GM23338 (cell line): Measurements from ENCODE around the gene MT1HL1. TPM values are rescaled to one million over a fixed set of nuclear protein-coding genes. Genes with fewer than 3 reads are reported as not detected.

ENCODE experiments used
- ATAC-seq: fragments of 200-7000 bp; cut with Tn5 transposase; 3 replicates; pipeline ENCODE4 v1.9.1; 2020
- DNase-seq: peaks from one replicate; pipeline ENCODE4 v3.0.0-alpha.2; 2015; ENCODE audit warnings: low spot score
- H2AFZ ChIP-seq: fragments of 200-600 bp; sonication (generic); 2 replicates; pipeline ENCODE4 v1.8.0; 2016; ENCODE audit warnings: antibody characterized with exemption, mild to moderate bottlenecking, moderate library complexity
- H3F3A ChIP-seq: fragments of 200-600 bp; sonication (generic); replicated peaks from 2 replicates; pipeline ENCODE4 v1.8.0; 2017; ENCODE audit warnings: antibody characterized with exemption, mixed run types, low read depth
- H3K27ac ChIP-seq: fragments of 200-600 bp; sonication (generic); 2 replicates; pipeline ENCODE4 v1.6.1; 2016; ENCODE audit warnings: low read depth
- H3K27me3 ChIP-seq: fragments of 200-600 bp; sonication (generic); 2 replicates; pipeline ENCODE4 v1.8.0; 2016; ENCODE audit warnings: mild to moderate bottlenecking, mixed run types, moderate library complexity; ENCODE audit not compliant: insufficient read depth
- H3K36me3 ChIP-seq: fragments of 200-600 bp; sonication (generic); 2 replicates; pipeline ENCODE4 v1.8.0; 2016; ENCODE audit warnings: mild to moderate bottlenecking; ENCODE audit not compliant: insufficient read depth
- H3K4me1 ChIP-seq: fragments of 200-600 bp; sonication (generic); 2 replicates; pipeline ENCODE4 v1.8.0; 2016; ENCODE audit warnings: mild to moderate bottlenecking, moderate library complexity; ENCODE audit not compliant: insufficient read depth
- H3K4me2 ChIP-seq: fragments of 200-600 bp; sonication (generic); 2 replicates; pipeline ENCODE4 v1.7.1; 2017; ENCODE audit warnings: mixed run types
- H3K4me3 ChIP-seq: fragments of 200-600 bp; sonication (generic); 2 replicates; pipeline ENCODE4 v1.6.1; 2016; ENCODE audit warnings: mixed run types
- H3K79me2 ChIP-seq: fragments of 200-600 bp; sonication (generic); replicated peaks from 2 replicates; pipeline ENCODE4 v1.8.0; 2017; ENCODE audit warnings: mild to moderate bottlenecking; ENCODE audit not compliant: insufficient read depth
- H3K9me2 ChIP-seq: fragments of 200-600 bp; sonication (generic); 2 replicates; pipeline ENCODE4 v1.8.0; 2017; ENCODE audit not compliant: insufficient read depth
- H4K20me1 ChIP-seq: fragments of 200-600 bp; sonication (generic); replicated peaks from 2 replicates; pipeline ENCODE4 v1.8.0; 2017; ENCODE audit warnings: mild to moderate bottlenecking; ENCODE audit not compliant: insufficient read depth
- H3K27ac Mint-ChIP-seq: 2 replicates; pipeline ENCODE4 v1.8.0; 2020; ENCODE audit warnings: inconsistent platforms, mild to moderate bottlenecking, moderate library complexity, mixed read lengths
- H3K27me3 Mint-ChIP-seq: 3 replicates; pipeline ENCODE4 v1.8.0; 2022; ENCODE audit warnings: low read depth, mild to moderate bottlenecking, moderate library complexity, mixed read lengths, inconsistent platforms; ENCODE audit not compliant: insufficient read depth, poor library complexity
- H3K36me3 Mint-ChIP-seq: 3 replicates; pipeline ENCODE4 v1.8.0; 2021; ENCODE audit warnings: low read depth, mild to moderate bottlenecking, inconsistent platforms, moderate library complexity, mixed read lengths
- H3K4me1 Mint-ChIP-seq: 3 replicates; pipeline ENCODE4 v1.8.0; 2020; ENCODE audit warnings: mild to moderate bottlenecking, inconsistent platforms, mixed read lengths
- H3K4me3 Mint-ChIP-seq: 3 replicates; pipeline ENCODE4 v1.8.0; 2021; ENCODE audit warnings: moderate library complexity, mild to moderate bottlenecking, inconsistent platforms, mixed read lengths
- H3K9me3 Mint-ChIP-seq: 3 replicates; pipeline ENCODE4 v1.8.0; 2020; ENCODE audit warnings: moderate library complexity, mild to moderate bottlenecking, inconsistent platforms, mixed read lengths
- CTCF ChIP-seq, 2 experiments: fragments of 200-600 bp in 1 of 2; sonication (generic) in 1 of 2; conservative IDR thresholded peaks; 2 replicates each; pipeline versions ENCODE4 v1.5.1 to v1.6.1; 2016 to 2017; ENCODE audit warnings: antibody characterized with exemption in 2 of 2, low read depth in 2 of 2, mild to moderate bottlenecking in 2 of 2, moderate library complexity in 1 of 2
- EZH2phosphoT487 ChIP-seq: fragments of 200-600 bp; sonication (generic); IDR thresholded peaks from one replicate; pipeline ENCODE4 v1.8.1; 2018; ENCODE audit warnings: antibody characterized with exemption; ENCODE audit not compliant: unreplicated experiment
- NANOG ChIP-seq: IDR thresholded peaks from 2 replicates; pipeline ENCODE4 v1.6.1; 2016; ENCODE audit warnings: antibody characterized with exemption, borderline replicate concordance
- STAT1 ChIP-seq: IDR thresholded peaks from one replicate; pipeline ENCODE4 v1.6.1; 2016; ENCODE audit warnings: antibody characterized with exemption; ENCODE audit not compliant: unreplicated experiment
- ZNF114 ChIP-seq: fragments of 250-450 bp; sonication (Bioruptor Pico); IDR thresholded peaks from 2 replicates; pipeline ENCODE4 v1.5.0; 2020; ENCODE audit warnings: mild to moderate bottlenecking, moderate library complexity
- ZNF331 ChIP-seq: fragments of 250-450 bp; sonication (Bioruptor Pico); IDR thresholded peaks from 2 replicates; pipeline ENCODE4 v1.5.0; 2020; ENCODE audit warnings: low read depth, mild to moderate bottlenecking, moderate library complexity
- polyA plus RNA-seq: library from polyadenylated mRNA; unstranded; fragments of >200 nt; fragmentation: Nextera tagmentation; extraction: Ambion mirVana; gene quantifications from 2 replicates; pipeline ENCODE4 v1.2.1, GENCODE V29; 2016
- total RNA-seq: library from RNA; depleted of rRNA; stranded (reverse); fragments of >200 nt; shearing (Covaris generic); gene quantifications from 2 replicates; pipeline ENCODE4 v1.2.3, GENCODE V29; 2014
- TF ChIP-seq, protein P1 (sequence below): fragments of 250-450 bp; sonication (Bioruptor Pico); IDR thresholded peaks from 2 replicates; pipeline ENCODE4 v1.5.0; 2020; ENCODE audit warnings: mild to moderate bottlenecking, moderate library complexity

Gene MT1HL1
- total and polyA plus RNA-seq, 2 experiments from 2014 or later = not detected

- Histone ChIP-seq H3K79me2 (0 out of 2 replicates have a peak, but pooled peaks cover 4% of the 10 kb centered on the region), H3K27ac (no peak overlapping the region), H3K9me2 (0 out of 2 replicates have a peak, but pooled peaks cover under 1% of the 10 kb centered on the region), H3K27me3 (peaks cover 31% of the 10 kb centered on the region), H4K20me1 (no peaks in the 10 kb centered on the region), H3K36me3 (no peaks in the 10 kb centered on the region), H3F3A (no peaks in the 10 kb centered on the region; the same call in 1 of the 2 replicates), H3K4me1 (peaks cover 7% of the 10 kb centered on the region; the same call in 1 of the 2 replicates), H2AFZ (no peak overlapping the region), H3K4me2 (no peak overlapping the region), H3K4me3 (no peak overlapping the region)
- no peak overlapping the region for H3K27ac Mint-ChIP-seq
- no peak for DNase-seq
- no peaks in the 10 kb centered on the region; the same call in 2 of the 3 replicates for H3K9me3 Mint-ChIP-seq
- no peak for ATAC-seq
- H3K36me3 Mint-ChIP-seq = peaks cover 3% of the 10 kb centered on the region; the same call in 1 of the 3 replicates
- TF ChIP-seq STAT1 = no peak
- TF ChIP-seq ZNF114 (CRISPR knock-in tag) = no peak
- no peak for TF ChIP-seq ZNF331 (CRISPR knock-in tag)
- TF ChIP-seq EZH2phosphoT487 = no peak
- H3K4me1 Mint-ChIP-seq = peaks cover 8% of the 10 kb centered on the region
- no peak overlapping the region for H3K4me3 Mint-ChIP-seq
- peaks cover 18% of the 10 kb centered on the region for H3K27me3 Mint-ChIP-seq
Measured at GRCh38 chr1:237038211-237038610, 34.0 kb upstream of the MT1HL1 start.

- ATAC-seq (no peak), DNase-seq (no peak)
- 0 out of 2 replicates have a peak, but pooled peaks cover 3% of the 10 kb centered on the region for H3K9me2 ChIP-seq
- no peak overlapping the region for H3K27ac ChIP-seq
- no peak for TF ChIP-seq NANOG
- no peak overlapping the region for H3K4me3 ChIP-seq
- no peaks in the 10 kb centered on the region; the same call in 1 of the 2 replicates for H3F3A ChIP-seq
- Mint-ChIP-seq H3K36me3 (no peaks in the 10 kb centered on the region), H3K4me1 (peaks cover 18% of the 10 kb centered on the region), H3K9me3 (no peaks in the 10 kb centered on the region), H3K27ac (no peak overlapping the region), H3K4me3 (no peak overlapping the region), H3K27me3 (peaks cover 9% of the 10 kb centered on the region)
- peaks cover 13% of the 10 kb centered on the region for H3K27me3 ChIP-seq
- no peaks in the 10 kb centered on the region for H3K36me3 ChIP-seq
- no peak overlapping the region for H2AFZ ChIP-seq
- no peak overlapping the region for H3K4me2 ChIP-seq
- no peaks in the 10 kb centered on the region for H4K20me1 ChIP-seq
- H3K79me2 ChIP-seq = no peaks in the 10 kb centered on the region
- H3K4me1 ChIP-seq = peaks cover 13% of the 10 kb centered on the region
Measured at GRCh38 chr1:237035759-237036158, 31.5 kb upstream of the MT1HL1 start.

GRCh38 chr1:237033804-237034203 lies 29.6 kb upstream of the MT1HL1 start:
- Mint-ChIP-seq H3K27me3 (peaks cover 9% of the 10 kb centered on the region), H3K9me3 (no peaks in the 10 kb centered on the region; the same call in 2 of the 3 replicates), H3K4me3 (no peak overlapping the region), H3K27ac (no peak overlapping the region), H3K4me1 (peaks cover 23% of the 10 kb centered on the region), H3K36me3 (no peaks in the 10 kb centered on the region)
- H3K27me3 ChIP-seq = no peaks in the 10 kb centered on the region
- no peak for ATAC-seq
- H3F3A ChIP-seq = no peaks in the 10 kb centered on the region; the same call in 1 of the 2 replicates
- H3K4me3 ChIP-seq = no peak overlapping the region
- H3K79me2 ChIP-seq = no peaks in the 10 kb centered on the region
- no peak overlapping the region for H3K4me2 ChIP-seq
- H2AFZ ChIP-seq = no peak overlapping the region
- no peak for DNase-seq
- peaks cover 6% of the 10 kb centered on the region; the same call in 1 of the 2 replicates for H3K9me2 ChIP-seq
- H4K20me1 ChIP-seq = no peaks in the 10 kb centered on the region
- no peaks in the 10 kb centered on the region for H3K36me3 ChIP-seq
- peaks cover 13% of the 10 kb centered on the region for H3K4me1 ChIP-seq
- H3K27ac ChIP-seq = no peak overlapping the region
- TF ChIP-seq CTCF (conservative IDR thresholded peaks at IDR 0.05; ENCODE audit: low read depth in 2 of 2) = no peak
- TF ChIP-seq, protein P1, sequence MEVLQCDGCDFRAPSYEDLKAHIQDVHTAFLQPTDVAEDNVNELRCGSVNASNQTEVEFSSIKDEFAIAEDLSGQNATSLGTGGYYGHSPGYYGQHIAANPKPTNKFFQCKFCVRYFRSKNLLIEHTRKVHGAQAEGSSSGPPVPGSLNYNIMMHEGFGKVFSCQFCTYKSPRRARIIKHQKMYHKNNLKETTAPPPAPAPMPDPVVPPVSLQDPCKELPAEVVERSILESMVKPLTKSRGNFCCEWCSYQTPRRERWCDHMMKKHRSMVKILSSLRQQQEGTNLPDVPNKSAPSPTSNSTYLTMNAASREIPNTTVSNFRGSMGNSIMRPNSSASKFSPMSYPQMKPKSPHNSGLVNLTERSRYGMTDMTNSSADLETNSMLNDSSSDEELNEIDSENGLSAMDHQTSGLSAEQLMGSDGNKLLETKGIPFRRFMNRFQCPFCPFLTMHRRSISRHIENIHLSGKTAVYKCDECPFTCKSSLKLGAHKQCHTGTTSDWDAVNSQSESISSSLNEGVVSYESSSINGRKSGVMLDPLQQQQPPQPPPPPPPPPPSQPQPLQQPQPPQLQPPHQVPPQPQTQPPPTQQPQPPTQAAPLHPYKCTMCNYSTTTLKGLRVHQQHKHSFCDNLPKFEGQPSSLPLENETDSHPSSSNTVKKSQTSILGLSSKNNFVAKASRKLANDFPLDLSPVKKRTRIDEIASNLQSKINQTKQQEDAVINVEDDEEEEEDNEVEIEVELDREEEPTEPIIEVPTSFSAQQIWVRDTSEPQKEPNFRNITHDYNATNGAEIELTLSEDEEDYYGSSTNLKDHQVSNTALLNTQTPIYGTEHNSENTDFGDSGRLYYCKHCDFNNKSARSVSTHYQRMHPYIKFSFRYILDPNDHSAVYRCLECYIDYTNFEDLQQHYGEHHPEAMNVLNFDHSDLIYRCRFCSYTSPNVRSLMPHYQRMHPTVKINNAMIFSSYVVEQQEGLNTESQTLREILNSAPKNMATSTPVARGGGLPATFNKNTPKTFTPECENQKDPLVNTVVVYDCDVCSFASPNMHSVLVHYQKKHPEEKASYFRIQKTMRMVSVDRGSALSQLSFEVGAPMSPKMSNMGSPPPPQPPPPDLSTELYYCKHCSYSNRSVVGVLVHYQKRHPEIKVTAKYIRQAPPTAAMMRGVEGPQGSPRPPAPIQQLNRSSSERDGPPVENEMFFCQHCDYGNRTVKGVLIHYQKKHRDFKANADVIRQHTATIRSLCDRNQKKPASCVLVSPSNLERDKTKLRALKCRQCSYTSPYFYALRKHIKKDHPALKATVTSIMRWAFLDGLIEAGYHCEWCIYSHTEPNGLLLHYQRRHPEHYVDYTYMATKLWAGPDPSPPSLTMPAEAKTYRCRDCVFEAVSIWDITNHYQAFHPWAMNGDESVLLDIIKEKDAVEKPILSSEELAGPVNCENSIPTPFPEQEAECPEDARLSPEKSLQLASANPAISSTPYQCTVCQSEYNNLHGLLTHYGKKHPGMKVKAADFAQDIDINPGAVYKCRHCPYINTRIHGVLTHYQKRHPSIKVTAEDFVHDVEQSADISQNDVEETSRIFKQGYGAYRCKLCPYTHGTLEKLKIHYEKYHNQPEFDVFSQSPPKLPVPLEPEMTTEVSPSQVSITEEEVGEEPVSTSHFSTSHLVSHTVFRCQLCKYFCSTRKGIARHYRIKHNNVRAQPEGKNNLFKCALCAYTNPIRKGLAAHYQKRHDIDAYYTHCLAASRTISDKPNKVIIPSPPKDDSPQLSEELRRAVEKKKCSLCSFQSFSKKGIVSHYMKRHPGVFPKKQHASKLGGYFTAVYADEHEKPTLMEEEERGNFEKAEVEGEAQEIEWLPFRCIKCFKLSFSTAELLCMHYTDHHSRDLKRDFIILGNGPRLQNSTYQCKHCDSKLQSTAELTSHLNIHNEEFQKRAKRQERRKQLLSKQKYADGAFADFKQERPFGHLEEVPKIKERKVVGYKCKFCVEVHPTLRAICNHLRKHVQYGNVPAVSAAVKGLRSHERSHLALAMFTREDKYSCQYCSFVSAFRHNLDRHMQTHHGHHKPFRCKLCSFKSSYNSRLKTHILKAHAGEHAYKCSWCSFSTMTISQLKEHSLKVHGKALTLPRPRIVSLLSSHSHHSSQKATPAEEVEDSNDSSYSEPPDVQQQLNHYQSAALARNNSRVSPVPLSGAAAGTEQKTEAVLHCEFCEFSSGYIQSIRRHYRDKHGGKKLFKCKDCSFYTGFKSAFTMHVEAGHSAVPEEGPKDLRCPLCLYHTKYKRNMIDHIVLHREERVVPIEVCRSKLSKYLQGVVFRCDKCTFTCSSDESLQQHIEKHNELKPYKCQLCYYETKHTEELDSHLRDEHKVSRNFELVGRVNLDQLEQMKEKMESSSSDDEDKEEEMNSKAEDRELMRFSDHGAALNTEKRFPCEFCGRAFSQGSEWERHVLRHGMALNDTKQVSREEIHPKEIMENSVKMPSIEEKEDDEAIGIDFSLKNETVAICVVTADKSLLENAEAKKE = no peak
- no peak for TF ChIP-seq ZNF331 (CRISPR knock-in tag)
- TF ChIP-seq EZH2phosphoT487 = no peak
- TF ChIP-seq ZNF114 (CRISPR knock-in tag) = no peak
